ENCODE measurements around the gene NBDY.

NBDY gene

DNA sequence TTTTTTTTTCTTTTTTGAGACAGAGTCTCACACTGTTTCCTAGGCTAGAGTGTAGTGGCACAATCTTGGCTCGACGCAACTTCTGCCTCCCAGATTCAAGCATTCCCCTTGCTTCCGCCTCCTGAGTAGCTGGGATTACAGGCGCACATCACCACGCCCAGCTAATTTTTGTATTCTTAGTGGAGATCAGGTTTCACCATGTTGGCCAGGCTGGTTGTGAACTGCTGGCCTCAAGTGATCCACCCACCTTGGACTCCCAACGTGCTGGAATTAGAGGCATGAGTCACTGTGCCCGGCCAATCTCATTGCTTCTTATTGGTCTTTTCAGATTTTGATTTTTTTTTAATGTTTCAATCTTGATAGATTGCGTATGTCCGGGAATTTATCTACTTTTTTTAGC lies 124.4 kb downstream of the NBDY start:
- no peak overlapping the region for H3K4me3 ChIP-seq (ENCODE audit: low read depth, low read length)
- TF ChIP-seq POLR2A (IDR thresholded peaks at IDR 0.05; ENCODE audit: extremely low read depth, insufficient read length) (no peak), MYC (IDR thresholded peaks at IDR 0.05; ENCODE audit: low read depth, low read length) (no peak)
- TF ChIP-seq, protein P1, sequence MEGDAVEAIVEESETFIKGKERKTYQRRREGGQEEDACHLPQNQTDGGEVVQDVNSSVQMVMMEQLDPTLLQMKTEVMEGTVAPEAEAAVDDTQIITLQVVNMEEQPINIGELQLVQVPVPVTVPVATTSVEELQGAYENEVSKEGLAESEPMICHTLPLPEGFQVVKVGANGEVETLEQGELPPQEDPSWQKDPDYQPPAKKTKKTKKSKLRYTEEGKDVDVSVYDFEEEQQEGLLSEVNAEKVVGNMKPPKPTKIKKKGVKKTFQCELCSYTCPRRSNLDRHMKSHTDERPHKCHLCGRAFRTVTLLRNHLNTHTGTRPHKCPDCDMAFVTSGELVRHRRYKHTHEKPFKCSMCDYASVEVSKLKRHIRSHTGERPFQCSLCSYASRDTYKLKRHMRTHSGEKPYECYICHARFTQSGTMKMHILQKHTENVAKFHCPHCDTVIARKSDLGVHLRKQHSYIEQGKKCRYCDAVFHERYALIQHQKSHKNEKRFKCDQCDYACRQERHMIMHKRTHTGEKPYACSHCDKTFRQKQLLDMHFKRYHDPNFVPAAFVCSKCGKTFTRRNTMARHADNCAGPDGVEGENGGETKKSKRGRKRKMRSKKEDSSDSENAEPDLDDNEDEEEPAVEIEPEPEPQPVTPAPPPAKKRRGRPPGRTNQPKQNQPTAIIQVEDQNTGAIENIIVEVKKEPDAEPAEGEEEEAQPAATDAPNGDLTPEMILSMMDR (IDR thresholded peaks at IDR 0.05; ENCODE audit: low read depth, low read length), result no peak
- TF ChIP-seq, protein P2, sequence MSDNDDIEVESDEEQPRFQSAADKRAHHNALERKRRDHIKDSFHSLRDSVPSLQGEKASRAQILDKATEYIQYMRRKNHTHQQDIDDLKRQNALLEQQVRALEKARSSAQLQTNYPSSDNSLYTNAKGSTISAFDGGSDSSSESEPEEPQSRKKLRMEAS (IDR thresholded peaks at IDR 0.05; ENCODE audit: low read depth, low read length), result no peak
- DNase-seq (ENCODE audit: low read depth), result no peak

DNA sequence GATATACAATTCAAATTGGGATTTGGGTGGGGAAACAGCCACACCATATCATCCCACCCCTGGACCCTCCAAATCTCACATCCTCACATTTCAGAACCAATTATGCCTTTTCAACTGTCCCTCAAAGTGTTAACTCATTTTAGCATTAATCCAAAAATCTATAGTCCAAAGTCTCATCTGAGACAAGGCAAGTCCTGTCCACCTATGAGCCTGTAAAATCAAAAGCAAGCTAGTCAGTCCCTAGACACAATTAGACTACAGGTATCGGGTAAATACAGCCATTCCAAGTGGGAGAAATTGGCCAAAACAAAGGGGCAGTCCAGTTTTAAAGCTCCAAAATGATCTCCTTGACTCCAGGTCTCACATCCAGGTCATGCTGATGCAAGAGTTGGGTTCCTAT lies 128.0 kb downstream of the NBDY start:
- no peak for DNase-seq (ENCODE audit: low read depth)
- TF ChIP-seq MYC (IDR thresholded peaks at IDR 0.05; ENCODE audit: low read depth, low read length) (no peak), POLR2A (IDR thresholded peaks at IDR 0.05; ENCODE audit: extremely low read depth, insufficient read length) (no peak)
- TF ChIP-seq, protein P1 (IDR thresholded peaks at IDR 0.05; ENCODE audit: low read depth, low read length), result no peak
- TF ChIP-seq, protein P2 (IDR thresholded peaks at IDR 0.05; ENCODE audit: low read depth, low read length), result no peak
- H3K4me3 ChIP-seq (ENCODE audit: low read depth, low read length), result no peak overlapping the region

DNA sequence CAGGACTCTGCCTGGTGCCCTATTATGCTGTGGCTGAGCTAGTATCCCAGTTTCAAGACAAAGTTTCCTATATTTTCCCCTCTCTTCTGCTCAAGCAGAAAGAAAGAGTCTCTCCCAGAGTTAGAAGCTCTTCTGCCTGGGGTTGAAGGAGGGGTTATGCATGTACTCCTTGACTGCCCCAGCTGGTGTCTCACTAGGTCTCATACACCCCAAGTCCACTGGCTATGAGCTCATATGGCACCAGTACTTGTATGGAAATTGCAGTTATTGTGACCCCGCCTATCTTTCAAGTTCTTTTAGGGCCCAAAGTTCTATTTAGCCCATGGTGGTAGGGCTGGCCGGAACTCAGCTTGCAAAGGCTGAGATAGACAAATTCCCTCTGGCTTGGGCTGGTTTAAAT lies 131.8 kb downstream of the NBDY start:
- DNase-seq (ENCODE audit: low read depth), result no peak
- TF ChIP-seq, protein P1 (IDR thresholded peaks at IDR 0.05; ENCODE audit: low read depth, low read length), result no peak
- TF ChIP-seq POLR2A (IDR thresholded peaks at IDR 0.05; ENCODE audit: extremely low read depth, insufficient read length) (no peak), MYC (IDR thresholded peaks at IDR 0.05; ENCODE audit: low read depth, low read length) (no peak)
- TF ChIP-seq, protein P2 (IDR thresholded peaks at IDR 0.05; ENCODE audit: low read depth, low read length), result no peak
- H3K4me3 ChIP-seq (ENCODE audit: low read depth, low read length), result no peak overlapping the region

Measured in NB4 (cell line).